GM21381 (cell line): Measurements from ENCODE around the gene COL5A3.
"Not testable (repeated sequence)": the region's sequence is repeated elsewhere in the genome, so short reads cannot be mapped to it uniquely, and the experiment has no call there.

Source experiments
- ATAC-seq: cut with Tn5 transposase; IDR thresholded peaks from one replicate; pipeline ENCODE4 v1.9.1; 2021; ENCODE audit warnings: mild to moderate bottlenecking, moderate library complexity; ENCODE audit not compliant: unreplicated experiment

Gene COL5A3

GRCh38 chr19:9972103-9972502 lies 38.2 kb downstream of the COL5A3 start:
- ATAC-seq: no peak

- ATAC-seq: no peak
These were observed 39.0 kb downstream of the COL5A3 start for GRCh38 chr19:9971166-9971897.

- ATAC-seq: no peak
These were observed 39.8 kb downstream of the COL5A3 start for GRCh38 chr19:9970481-9970880.

GRCh38 chr19:9969688-9969975 lies 40.7 kb downstream of the COL5A3 start:
- no peak for ATAC-seq

GRCh38 chr19:9968820-9969687 lies 41.2 kb downstream of the COL5A3 start:
- no peak for ATAC-seq

GRCh38 chr19:9967326-9967725 lies 43.0 kb downstream of the COL5A3 start:
- no peak for ATAC-seq

GRCh38 chr19:9966448-9966847 lies 43.9 kb downstream of the COL5A3 start:
- ATAC-seq: no peak

GRCh38 chr19:9966024-9966423 lies 44.3 kb downstream of the COL5A3 start:
- ATAC-seq: no peak

- ATAC-seq: no peak
These were observed 47.5 kb downstream of the COL5A3 start for GRCh38 chr19:9962623-9963290.

- no peak for ATAC-seq
These were observed 49.2 kb downstream of the COL5A3 start for GRCh38 chr19:9961103-9961502.

GRCh38 chr19:9958379-9958821 lies 51.9 kb downstream of the COL5A3 start:
- ATAC-seq: no peak

- no peak for ATAC-seq
These were observed 53.3 kb downstream of the COL5A3 start for GRCh38 chr19:9956956-9957355.

GRCh38 chr19:9953802-9954542 lies 56.3 kb downstream of the COL5A3 start:
- no peak for ATAC-seq

- no peak for ATAC-seq
These were observed 58.0 kb downstream of the COL5A3 start for GRCh38 chr19:9952276-9952675.

GRCh38 chr19:9947441-9947840 lies 62.9 kb downstream of the COL5A3 start:
- no peak for ATAC-seq

- ATAC-seq: not testable (repeated sequence)
These were observed 63.7 kb downstream of the COL5A3 start for GRCh38 chr19:9946528-9947125.

GRCh38 chr19:9945319-9945966 lies 64.9 kb downstream of the COL5A3 start:
- no peak for ATAC-seq

- no peak for ATAC-seq
These were observed 66.6 kb downstream of the COL5A3 start for GRCh38 chr19:9943744-9944143.

GRCh38 chr19:9941671-9942070 lies 68.6 kb downstream of the COL5A3 start:
- ATAC-seq: no peak

- ATAC-seq: no peak
These were observed 69.1 kb downstream of the COL5A3 start for GRCh38 chr19:9941231-9941630.
